ENCODE results near the gene FUZ.

DNA sequence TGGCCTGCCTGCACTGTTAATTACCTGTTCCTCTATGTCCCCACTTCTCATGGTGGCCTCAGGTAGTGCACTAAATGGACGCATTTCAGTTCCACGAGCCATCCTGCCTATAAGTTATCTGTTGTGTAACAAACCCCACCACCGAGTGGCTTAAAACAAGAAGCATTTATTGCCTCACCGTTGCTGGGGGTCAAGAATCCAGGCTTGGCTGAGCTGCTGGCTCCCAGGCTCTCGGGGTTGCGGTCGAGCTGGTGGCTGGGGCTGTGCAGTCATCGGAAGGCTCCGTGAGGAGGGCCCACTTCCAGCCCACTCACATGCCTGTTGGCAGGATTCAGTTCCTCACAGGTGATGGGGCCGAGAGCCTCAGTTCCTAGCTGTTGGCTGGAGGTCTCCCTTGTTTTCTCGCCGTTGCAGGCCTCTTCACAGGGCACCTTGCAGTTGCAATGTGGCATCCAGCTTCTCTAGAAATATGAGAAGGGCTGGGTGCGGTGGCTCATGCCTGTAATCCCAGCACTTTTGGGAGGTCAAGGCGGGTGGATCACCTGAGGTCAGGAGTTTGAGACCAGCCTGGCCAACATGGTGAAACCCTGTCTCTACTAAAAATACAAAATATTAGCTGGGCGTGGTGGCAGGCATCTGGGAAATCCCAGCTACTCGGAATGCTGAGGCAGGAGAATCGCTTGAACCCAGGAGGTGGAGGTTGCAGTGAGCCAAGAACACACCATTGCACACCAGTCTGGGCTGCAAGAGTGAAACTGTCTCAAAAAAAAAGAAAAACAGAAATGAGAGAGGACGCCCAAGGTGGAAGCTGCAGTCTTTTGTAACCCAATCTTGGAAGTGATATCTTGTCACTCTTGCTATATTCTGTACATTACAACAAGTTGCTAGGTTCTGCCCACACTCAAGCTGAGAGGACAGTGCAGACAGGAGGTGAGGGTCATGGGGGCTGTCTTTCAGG, 31.3 kb upstream of the FUZ start:
- TF ChIP-seq TAF1 (conservative IDR thresholded peaks at IDR 0.05) (no peak), EGR1 (IDR thresholded peaks at IDR 0.05; ENCODE audit: low read depth in 2 of 2) (no peak), JUND (IDR thresholded peaks at IDR 0.05) (no peak), YY1 (IDR thresholded peaks at IDR 0.05) (no peak), GABPA (IDR thresholded peaks at IDR 0.05 in 1 of 2, conservative IDR thresholded peaks at IDR 0.05 in 1 of 2) (no peak), HNF4G (IDR thresholded peaks at IDR 0.05) (no peak), SP1 (IDR thresholded peaks at IDR 0.05) (no peak), RXRA (IDR thresholded peaks at IDR 0.05) (no peak)
- TF ChIP-seq, protein P1, sequence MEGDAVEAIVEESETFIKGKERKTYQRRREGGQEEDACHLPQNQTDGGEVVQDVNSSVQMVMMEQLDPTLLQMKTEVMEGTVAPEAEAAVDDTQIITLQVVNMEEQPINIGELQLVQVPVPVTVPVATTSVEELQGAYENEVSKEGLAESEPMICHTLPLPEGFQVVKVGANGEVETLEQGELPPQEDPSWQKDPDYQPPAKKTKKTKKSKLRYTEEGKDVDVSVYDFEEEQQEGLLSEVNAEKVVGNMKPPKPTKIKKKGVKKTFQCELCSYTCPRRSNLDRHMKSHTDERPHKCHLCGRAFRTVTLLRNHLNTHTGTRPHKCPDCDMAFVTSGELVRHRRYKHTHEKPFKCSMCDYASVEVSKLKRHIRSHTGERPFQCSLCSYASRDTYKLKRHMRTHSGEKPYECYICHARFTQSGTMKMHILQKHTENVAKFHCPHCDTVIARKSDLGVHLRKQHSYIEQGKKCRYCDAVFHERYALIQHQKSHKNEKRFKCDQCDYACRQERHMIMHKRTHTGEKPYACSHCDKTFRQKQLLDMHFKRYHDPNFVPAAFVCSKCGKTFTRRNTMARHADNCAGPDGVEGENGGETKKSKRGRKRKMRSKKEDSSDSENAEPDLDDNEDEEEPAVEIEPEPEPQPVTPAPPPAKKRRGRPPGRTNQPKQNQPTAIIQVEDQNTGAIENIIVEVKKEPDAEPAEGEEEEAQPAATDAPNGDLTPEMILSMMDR (IDR thresholded peaks at IDR 0.05; ENCODE audit: low read depth, low read length, missing input control) = no peak
- TF ChIP-seq, protein P2, sequence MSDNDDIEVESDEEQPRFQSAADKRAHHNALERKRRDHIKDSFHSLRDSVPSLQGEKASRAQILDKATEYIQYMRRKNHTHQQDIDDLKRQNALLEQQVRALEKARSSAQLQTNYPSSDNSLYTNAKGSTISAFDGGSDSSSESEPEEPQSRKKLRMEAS (IDR thresholded peaks at IDR 0.05) = no peak

All from liver (tissue), 3 donors.